ENCODE results near the gene NDST1. TPM values are rescaled to one million over a fixed set of nuclear protein-coding genes. Genes with fewer than 3 reads are reported as not detected.

The NDST1 gene
- polyA plus RNA-seq, 2 of the 4 experiments (the other 2 are of a cell fraction) = 24.4 to 50.8 TPM

DNA sequence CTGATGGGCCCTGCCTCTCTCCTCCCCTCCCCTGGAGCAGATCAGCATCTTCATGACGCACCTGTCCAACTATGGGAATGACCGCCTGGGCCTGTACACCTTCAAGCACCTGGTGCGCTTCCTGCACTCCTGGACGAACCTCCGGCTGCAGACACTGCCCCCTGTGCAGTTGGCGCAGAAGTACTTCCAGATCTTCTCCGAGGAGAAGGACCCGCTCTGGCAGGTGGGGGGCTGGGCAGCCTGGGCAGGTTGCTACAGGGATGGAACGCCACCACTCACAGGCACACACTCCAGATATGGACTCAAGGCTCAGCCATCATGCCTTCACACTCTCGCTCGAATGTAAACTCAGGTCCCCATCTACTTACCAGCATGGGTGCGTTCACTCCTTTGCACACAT lies 32.1 kb downstream of the NDST1 start:
- Histone ChIP-seq H3K27ac (no peak overlapping the region), H3K9me3 (no peaks in the 10 kb centered on the region), H3K4me1 (peaks cover 25% of the 10 kb centered on the region), H3K4me3 (no peak overlapping the region), H3K4me2 (no peak overlapping the region)
- WGBS (ENCODE audit: missing lambda C conversion rate) = 91% methylated on average over 5 of the region's 12 CpGs
- POLR2A ChIA-PET = no interaction called here
- TF ChIP-seq, protein P1, sequence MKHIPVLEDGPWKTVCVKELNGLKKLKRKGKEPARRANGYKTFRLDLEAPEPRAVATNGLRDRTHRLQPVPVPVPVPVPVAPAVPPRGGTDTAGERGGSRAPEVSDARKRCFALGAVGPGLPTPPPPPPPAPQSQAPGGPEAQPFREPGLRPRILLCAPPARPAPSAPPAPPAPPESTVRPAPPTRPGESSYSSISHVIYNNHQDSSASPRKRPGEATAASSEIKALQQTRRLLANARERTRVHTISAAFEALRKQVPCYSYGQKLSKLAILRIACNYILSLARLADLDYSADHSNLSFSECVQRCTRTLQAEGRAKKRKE (CRISPR knock-in tag; IDR thresholded peaks at IDR 0.05; ENCODE audit: low read depth) = no peak
- TF ChIP-seq HEYL (CRISPR knock-in tag; IDR thresholded peaks at IDR 0.05) (no peak), HOXA7 (CRISPR knock-in tag; IDR thresholded peaks at IDR 0.05) (no peak), MAZ (IDR thresholded peaks at IDR 0.05; ENCODE audit: borderline replicate concordance, low read depth, low read length) (no peak)
- ATAC-seq (no peak), DNase-seq (ENCODE audit: low read depth in 1 of 2, low spot score in 1 of 2) (no peak), FAIRE-seq (no peak)
- CTCF ChIA-PET = interaction anchor here (3.0 to 18.8 kb wide), 3 partner anchors 16 to 79 kb away, joined by 17 to 180 read pairs (median 157); no protein-coding TSS in a partner anchor

DNA sequence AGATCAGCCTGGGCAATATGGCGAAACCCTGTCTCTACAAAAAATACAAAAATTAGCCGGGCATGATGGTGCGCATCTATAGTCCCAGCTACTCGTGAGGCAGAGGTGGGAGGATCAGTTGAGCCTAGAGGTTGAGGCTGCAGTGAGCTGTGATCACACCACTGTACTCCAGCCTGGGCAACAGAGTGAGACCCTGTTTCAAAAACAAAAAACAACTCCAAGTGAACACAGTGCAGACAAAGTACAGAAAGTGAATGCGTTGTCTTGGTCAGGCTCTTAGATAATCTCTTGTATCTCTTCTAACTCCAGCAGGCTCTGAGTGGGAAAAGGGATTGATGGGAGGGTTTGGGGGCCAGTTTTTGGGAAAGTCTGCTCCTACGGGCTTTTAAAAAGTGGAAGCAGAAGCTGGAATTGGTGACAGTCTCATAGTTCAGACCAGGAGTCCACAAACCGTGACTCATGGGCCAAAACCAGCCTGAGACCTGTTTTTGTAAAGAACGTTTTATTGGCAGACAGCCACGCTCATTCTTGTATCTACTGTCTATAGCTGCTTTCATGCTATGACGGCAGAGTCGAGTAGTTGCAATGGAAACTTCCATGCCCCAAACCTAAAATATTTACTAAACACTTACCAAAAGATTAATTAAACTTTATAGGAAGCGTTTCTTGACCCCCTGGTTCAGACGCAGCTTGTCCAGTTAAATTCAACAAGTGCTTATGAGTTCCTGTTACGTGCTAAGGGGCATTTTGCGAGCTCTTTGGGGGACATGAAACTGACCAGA lies 32.9 kb downstream of the NDST1 start:
- no peak for FAIRE-seq
- H3K9me3 ChIP-seq = no peaks in the 10 kb centered on the region
- TF ChIP-seq PHF8 (IDR thresholded peaks at IDR 0.05; ENCODE audit: borderline replicate concordance, low read depth) (no peak), JUN (IDR thresholded peaks at IDR 0.05) (no peak), NR3C1 (IDR thresholded peaks at IDR 0.05) (no peak), CHD2 (IDR thresholded peaks at IDR 0.05; ENCODE audit: low read length, partially characterized antibody) (no peak), RARB (CRISPR knock-in tag; IDR thresholded peaks at IDR 0.05) (no peak), MAZ (IDR thresholded peaks at IDR 0.05; ENCODE audit: borderline replicate concordance, low read depth, low read length) (no peak), TP53 (CRISPR knock-in tag; IDR thresholded peaks at IDR 0.05) (no peak), EHF (CRISPR knock-in tag; IDR thresholded peaks at IDR 0.05) (no peak), ZC3H11A (IDR thresholded peaks at IDR 0.05) (no peak), MAFK (IDR thresholded peaks at IDR 0.05; ENCODE audit: partially characterized antibody) (no peak), NPAS2 (CRISPR knock-in tag; IDR thresholded peaks at IDR 0.05; ENCODE audit: borderline replicate concordance) (no peak), NFE2L2 (conservative IDR thresholded peaks at IDR 0.05; ENCODE audit: low read length) (no peak)
- TF ChIP-seq, protein P2, sequence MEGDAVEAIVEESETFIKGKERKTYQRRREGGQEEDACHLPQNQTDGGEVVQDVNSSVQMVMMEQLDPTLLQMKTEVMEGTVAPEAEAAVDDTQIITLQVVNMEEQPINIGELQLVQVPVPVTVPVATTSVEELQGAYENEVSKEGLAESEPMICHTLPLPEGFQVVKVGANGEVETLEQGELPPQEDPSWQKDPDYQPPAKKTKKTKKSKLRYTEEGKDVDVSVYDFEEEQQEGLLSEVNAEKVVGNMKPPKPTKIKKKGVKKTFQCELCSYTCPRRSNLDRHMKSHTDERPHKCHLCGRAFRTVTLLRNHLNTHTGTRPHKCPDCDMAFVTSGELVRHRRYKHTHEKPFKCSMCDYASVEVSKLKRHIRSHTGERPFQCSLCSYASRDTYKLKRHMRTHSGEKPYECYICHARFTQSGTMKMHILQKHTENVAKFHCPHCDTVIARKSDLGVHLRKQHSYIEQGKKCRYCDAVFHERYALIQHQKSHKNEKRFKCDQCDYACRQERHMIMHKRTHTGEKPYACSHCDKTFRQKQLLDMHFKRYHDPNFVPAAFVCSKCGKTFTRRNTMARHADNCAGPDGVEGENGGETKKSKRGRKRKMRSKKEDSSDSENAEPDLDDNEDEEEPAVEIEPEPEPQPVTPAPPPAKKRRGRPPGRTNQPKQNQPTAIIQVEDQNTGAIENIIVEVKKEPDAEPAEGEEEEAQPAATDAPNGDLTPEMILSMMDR (IDR thresholded peaks at IDR 0.05) = no peak
- TF ChIP-seq, protein P3, sequence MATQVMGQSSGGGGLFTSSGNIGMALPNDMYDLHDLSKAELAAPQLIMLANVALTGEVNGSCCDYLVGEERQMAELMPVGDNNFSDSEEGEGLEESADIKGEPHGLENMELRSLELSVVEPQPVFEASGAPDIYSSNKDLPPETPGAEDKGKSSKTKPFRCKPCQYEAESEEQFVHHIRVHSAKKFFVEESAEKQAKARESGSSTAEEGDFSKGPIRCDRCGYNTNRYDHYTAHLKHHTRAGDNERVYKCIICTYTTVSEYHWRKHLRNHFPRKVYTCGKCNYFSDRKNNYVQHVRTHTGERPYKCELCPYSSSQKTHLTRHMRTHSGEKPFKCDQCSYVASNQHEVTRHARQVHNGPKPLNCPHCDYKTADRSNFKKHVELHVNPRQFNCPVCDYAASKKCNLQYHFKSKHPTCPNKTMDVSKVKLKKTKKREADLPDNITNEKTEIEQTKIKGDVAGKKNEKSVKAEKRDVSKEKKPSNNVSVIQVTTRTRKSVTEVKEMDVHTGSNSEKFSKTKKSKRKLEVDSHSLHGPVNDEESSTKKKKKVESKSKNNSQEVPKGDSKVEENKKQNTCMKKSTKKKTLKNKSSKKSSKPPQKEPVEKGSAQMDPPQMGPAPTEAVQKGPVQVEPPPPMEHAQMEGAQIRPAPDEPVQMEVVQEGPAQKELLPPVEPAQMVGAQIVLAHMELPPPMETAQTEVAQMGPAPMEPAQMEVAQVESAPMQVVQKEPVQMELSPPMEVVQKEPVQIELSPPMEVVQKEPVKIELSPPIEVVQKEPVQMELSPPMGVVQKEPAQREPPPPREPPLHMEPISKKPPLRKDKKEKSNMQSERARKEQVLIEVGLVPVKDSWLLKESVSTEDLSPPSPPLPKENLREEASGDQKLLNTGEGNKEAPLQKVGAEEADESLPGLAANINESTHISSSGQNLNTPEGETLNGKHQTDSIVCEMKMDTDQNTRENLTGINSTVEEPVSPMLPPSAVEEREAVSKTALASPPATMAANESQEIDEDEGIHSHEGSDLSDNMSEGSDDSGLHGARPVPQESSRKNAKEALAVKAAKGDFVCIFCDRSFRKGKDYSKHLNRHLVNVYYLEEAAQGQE (IDR thresholded peaks at IDR 0.05) = no peak
- H3K4me3 ChIP-seq = no peak overlapping the region
- POLR2A ChIA-PET = no interaction called here
- peak overlapping the region in 1 of 2 experiments; percentile 42; a peak in 3 of 6 replicates for H3K27ac ChIP-seq
- 84% methylated on average over 15 of the region's 15 CpGs for WGBS (ENCODE audit: missing lambda C conversion rate)
- peaks cover 25% of the 10 kb centered on the region for H3K4me1 ChIP-seq
- no peak for DNase-seq (ENCODE audit: low read depth in 1 of 2, low spot score in 1 of 2)
- no peak for ATAC-seq
- CTCF ChIA-PET = interaction anchor here (0.7 to 18.8 kb wide), 7 partner anchors 10 to 91 kb away, joined by 3 to 180 read pairs (median 5); partner anchors contain the start of gene RPS14
- H3K4me2 ChIP-seq = peak overlapping the region; percentile 4; the same call in 1 of the 3 replicates
